ENCODE results near the gene NAA20.

NAA20 gene

GRCh38 chr20:19970256-19970765 lies 46.9 kb upstream of the NAA20 start:
- TF ChIP-seq CTCF (conservative IDR thresholded peaks at IDR 0.05) (no peak), ZFX (IDR thresholded peaks at IDR 0.05) (no peak)
- H3K27ac ChIP-seq = no peak overlapping the region

- H3K27ac ChIP-seq = no peak overlapping the region
These were observed 46.0 kb upstream of the NAA20 start for GRCh38 chr20:19971116-19971515.

GRCh38 chr20:19973961-19974629 lies 43.1 kb upstream of the NAA20 start:
- TF ChIP-seq ZFX (IDR thresholded peaks at IDR 0.05) (no peak), CTCF (conservative IDR thresholded peaks at IDR 0.05) (no peak)
- H3K27ac ChIP-seq = peak overlapping the region; percentile 79

More at GRCh38 chr20:19971116-19971515, 46.0 kb upstream of the NAA20 start:
- TF ChIP-seq CTCF (conservative IDR thresholded peaks at IDR 0.05) = no peak
- no peak for TF ChIP-seq ZFX (IDR thresholded peaks at IDR 0.05)

- TF ChIP-seq CTCF (conservative IDR thresholded peaks at IDR 0.05) (no peak), ZFX (IDR thresholded peaks at IDR 0.05) (peak; percentile 16; the same call in 1 of the 2 replicates)
- peak overlapping the region; percentile 79 for H3K27ac ChIP-seq
These were observed 42.3 kb upstream of the NAA20 start for GRCh38 chr20:19974630-19975435.

- peak overlapping the region; percentile 79 for H3K27ac ChIP-seq
- TF ChIP-seq ZFX (IDR thresholded peaks at IDR 0.05) (no peak), CTCF (conservative IDR thresholded peaks at IDR 0.05) (no peak)
These were observed 41.7 kb upstream of the NAA20 start for GRCh38 chr20:19975436-19975799.

GRCh38 chr20:19975901-19976300 lies 41.3 kb upstream of the NAA20 start:
- no peak for TF ChIP-seq CTCF (conservative IDR thresholded peaks at IDR 0.05)
- H3K27ac ChIP-seq = peak overlapping the region; percentile 79
